GM13977 (cell line): ENCODE measurements around the gene DBET.
"Not testable (repeated sequence)": the region's sequence is repeated elsewhere in the genome, so short reads cannot be mapped to it uniquely, and the experiment has no call there.

Source experiments
- DNase-seq: peaks from one replicate; pipeline ENCODE4 v3.0.0; 2012; ENCODE audit warnings: low spot score
- CTCF ChIP-seq: IDR thresholded peaks from 2 replicates; pipeline ENCODE4 v1.5.1; 2012; ENCODE audit warnings: mild to moderate bottlenecking, control low read depth; ENCODE audit not compliant: insufficient read depth; ENCODE audit errors: extremely low read depth, missing control alignments
- in situ Hi-C: fragments of 300-500 bp; cut with MboI; formaldehyde crosslinking; loops from one replicate; pipeline ENCODE4 v1.12.0; 2022; ENCODE audit warnings: low sequenced_read_pairs, low pct_unique_long_range_greater_than_20kb, mixed read lengths, inconsistent platforms; ENCODE audit not compliant: unreplicated experiment

Gene DBET

GRCh38 chr4:190064342-190064741 lies at the start of gene DBET:
Gene DBET, plus strand, starts transcription at chr4:190064502.
- in situ Hi-C loops, DNase-seq: not testable (repeated sequence)

- DNase-seq = peak; percentile 51
- no peak for TF ChIP-seq CTCF
Measured at GRCh38 chr4:190014771-190015537, 49.3 kb upstream of the DBET start.

GRCh38 chr4:190015538-190016368 lies 48.5 kb upstream of the DBET start:
- TF ChIP-seq CTCF = no peak
- DNase-seq = peak; percentile 11
- in situ Hi-C loops = no loop called here

More at GRCh38 chr4:190014771-190015537, 49.3 kb upstream of the DBET start:
- in situ Hi-C loops = no loop called here

GRCh38 chr4:190016369-190017289 lies 47.7 kb upstream of the DBET start:
- in situ Hi-C loops = no loop called here
- peak; percentile 26 for DNase-seq
- TF ChIP-seq CTCF = no peak

- in situ Hi-C loops = no loop called here
- peak; percentile 32 for DNase-seq
- TF ChIP-seq CTCF = no peak
Measured at GRCh38 chr4:190017357-190018200, 46.7 kb upstream of the DBET start.

GRCh38 chr4:190018201-190018920 lies 45.9 kb upstream of the DBET start:
- no peak for TF ChIP-seq CTCF
- in situ Hi-C loops = no loop called here
- peak; percentile 3 for DNase-seq
